ENCODE results near the gene PPARGC1A. TPM values are rescaled to one million over a fixed set of nuclear protein-coding genes. Genes with fewer than 3 reads are reported as not detected.

Gene PPARGC1A
- total RNA-seq, 1 donor from 2014 or later, result 5.5 TPM

DNA sequence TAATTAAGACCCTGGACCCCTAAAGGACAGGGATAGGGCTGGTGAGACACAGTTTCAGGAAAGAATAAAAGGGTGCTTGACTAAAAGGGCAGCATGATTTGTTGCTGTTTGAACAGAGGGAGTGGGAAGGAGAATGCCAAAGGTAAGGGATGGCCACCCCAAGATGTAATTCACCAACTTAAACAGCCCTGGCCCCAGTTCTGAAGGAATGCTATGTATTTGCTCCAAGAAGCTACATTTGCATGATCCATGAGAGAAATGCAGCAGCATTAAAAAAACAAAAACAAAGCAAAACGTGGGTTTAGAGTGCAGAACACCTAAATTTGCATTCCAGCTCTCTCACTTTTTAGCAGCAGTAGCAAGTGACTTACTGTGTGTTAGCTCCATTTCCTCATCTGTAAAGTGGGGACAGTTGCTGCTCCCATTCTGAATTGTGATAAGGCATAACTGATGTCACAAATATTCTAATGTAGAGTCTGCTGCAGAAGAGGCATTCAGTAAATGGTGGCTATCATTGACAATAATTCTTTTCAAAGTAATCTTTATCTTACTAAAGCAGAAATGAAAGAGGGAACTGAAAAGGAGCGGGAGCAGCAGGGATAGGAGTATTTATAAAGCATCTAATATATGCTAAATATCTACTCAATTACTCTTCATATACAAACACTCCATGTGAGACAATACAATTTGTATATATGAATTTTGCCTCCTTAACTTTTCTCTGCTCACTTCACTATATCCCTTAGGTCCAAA, 115.8 kb downstream of the PPARGC1A start:
- DNase-seq, result no peak

DNA sequence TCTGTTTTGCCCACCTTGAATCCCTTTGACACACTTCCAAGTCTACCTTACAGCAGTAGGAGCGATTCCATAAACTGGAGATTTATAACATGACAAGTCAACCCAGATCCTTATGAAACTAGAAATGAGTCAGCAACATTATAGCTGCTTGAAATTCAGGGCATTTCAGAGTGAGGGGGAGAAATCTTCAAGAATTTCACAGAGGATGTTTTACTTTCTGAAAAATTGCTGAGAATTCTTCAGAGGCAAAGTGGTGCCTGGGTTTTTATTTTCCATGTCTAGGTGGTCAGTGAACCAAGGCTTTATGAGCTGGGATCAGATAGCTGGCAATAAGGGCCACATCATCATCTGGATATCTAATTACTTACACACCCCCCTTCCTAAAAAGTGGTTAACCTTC, 119.8 kb downstream of the PPARGC1A start:
- no peak for DNase-seq

DNA sequence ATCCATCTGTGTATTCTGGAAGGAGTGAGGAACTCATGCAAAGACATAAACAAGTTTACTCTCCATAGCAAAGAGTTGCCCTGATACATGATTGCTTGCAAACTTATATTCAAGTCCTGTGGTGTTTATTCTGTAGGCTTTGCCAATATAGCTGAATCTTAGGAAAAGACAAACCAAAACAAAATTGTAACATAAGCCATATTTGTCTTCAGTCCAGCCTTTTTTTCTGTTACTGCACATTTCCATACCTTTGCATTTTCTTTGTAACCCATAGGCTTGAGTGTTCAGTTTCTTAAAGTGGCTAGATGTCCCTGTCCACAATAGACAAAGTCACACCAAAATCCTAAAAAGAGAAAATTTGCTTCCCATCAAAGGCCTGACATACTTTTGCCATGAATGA, 120.4 kb downstream of the PPARGC1A start:
- no peak for DNase-seq

DNA sequence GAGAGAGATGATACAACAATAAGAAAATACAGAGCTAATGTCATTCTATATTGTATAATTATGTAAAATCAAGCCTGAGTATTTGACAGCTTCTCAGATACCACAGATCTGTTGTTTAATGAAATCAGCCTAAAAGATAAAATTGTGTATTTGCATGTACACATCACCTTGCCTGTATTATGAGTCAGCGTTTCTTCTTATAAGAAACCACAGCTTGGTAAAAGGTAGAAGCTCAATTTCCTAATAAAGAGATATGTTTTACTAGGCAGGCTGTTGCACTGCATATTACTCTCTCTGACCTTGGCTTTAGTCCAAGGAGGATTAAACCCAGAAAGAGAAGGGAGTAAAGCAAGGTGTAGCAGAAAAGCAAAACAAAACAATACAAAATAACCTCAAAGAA, 121.3 kb downstream of the PPARGC1A start:
- DNase-seq, result no peak

DNA sequence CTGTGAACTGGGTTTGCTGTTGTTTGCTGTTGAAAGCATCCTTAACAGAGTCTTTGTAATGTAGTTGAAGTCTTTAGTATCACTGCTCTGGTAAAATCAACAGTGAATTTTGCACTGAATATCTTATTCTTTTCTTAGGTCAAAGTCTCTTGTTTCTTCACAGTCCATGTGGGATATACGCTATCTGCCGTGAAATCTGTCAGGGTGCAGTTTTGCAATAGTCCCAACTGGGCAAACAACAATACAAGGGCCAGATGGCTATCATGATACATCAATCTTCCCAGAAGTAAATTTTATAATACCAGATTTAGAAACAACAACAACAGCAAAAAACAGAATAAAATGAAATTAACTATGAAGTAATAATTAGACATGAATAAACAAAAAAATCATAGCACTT, 123.5 kb downstream of the PPARGC1A start:
- no peak for DNase-seq

DNA sequence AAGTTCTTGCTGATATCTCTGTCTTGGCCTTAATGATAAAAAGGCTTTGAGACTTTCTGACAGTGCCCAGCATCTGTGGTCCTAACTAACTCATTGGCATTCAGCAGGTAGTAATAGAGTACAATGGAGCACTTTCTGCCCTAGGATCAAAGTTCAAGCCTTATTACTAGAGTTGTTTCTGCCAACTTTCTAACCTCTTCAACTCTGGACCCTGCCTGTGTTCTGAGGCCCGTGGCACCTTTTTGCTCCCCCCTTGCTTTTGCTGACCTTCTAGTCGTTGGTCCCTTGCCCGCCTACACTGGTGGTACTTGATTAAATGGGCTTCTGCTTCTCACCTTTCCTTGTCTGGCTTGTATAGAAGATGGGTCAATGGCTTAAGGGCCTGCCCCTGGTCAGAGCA, 126.3 kb downstream of the PPARGC1A start:
- DNase-seq, result no peak

DNA sequence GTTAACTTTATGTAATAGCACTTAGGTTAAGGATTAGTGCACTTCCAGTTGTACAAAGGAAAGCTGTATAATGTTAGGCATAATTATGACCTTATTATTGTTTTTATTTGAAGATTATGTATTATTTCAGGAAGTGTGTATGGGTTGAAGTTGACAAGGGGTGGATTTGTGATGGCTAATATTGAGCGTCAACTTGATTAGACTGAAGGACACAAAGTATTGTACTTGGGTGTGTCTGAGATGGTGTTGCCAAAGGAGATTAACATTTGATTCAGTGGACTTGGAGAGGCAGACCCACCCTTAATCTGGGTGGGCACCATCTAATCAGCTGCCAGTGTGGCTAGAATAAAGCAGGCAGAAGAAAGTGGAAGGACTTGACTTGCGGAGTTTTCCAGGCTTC, 127.3 kb downstream of the PPARGC1A start:
- DNase-seq, result no peak

DNA sequence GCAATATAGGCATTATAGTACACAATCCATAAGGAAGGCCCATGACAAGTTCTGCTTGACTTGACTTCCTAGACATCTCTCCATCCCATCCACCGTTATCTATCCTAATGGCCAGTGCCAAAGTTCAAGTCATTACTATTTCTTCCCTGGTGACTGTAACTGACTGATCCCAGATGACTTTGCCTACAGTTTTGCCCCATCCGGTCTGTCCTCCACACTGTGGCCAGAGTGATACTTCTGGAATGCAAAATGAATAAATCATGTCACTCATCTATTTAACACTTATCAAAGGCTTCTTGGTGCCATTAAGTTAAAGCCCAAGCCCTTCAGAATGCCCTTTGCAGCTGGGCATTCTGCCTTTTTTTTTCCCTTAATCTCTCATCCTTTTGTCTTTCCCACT, 130.8 kb downstream of the PPARGC1A start:
- DNase-seq, result no peak

DNA sequence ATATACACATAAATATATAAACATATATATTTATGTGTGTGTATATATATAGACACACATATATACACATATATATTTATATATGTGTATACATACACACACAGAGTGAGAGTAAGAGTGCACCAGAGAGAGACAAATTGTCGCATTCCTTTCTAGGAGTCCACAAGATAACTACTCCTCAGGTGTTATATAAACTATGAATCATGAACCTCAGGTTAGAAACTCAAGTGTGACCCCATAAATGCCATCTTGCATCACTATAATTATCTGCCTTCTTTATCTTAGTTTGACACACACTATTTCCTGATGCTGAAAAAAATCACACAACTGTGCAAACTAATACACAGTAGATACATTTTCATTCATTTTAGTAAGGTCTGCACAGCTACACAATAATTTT, 135.2 kb downstream of the PPARGC1A start:
- no peak for DNase-seq

DNA sequence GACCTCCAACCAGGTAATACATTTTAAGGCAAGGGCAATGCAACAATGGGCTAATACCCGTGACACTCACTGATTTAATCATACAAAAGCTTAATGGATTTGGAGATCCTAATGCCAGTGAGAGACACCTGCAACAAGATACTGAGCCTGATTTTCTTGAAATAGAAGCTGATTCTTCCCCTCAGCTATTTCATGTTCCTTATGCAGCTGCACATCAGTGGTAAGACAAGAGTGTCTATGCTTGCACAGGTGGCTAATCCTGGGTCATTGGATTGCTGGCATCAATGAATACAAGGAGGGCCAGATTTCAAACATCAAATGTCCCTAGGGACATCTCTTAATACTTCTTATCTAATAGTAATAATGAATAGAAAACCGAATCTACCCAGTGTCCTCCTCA, 139.7 kb downstream of the PPARGC1A start:
- no peak for DNase-seq

DNA sequence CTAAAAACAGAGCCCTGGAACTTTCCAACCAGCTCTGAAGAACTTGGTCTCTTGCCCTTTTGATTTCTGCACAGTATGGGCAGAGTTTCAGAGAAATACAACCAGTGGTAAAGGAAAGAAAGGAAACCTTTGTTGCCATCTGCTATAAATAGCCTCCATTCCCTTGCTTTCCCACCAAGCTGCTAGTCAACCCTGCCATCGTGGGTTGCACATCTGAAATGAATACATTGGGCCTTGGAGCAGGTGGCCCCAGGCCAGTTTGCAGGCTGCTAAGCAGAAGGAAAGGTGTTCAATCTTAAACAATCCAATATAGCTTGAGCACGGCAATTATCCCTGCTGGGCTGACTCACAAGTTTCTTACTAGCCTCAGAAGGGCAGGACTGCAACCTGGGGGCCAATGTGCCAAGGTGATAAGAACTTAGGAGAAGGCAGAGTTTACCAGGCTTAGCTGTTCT, 142.5 kb downstream of the PPARGC1A start:
- no peak for DNase-seq

DNA sequence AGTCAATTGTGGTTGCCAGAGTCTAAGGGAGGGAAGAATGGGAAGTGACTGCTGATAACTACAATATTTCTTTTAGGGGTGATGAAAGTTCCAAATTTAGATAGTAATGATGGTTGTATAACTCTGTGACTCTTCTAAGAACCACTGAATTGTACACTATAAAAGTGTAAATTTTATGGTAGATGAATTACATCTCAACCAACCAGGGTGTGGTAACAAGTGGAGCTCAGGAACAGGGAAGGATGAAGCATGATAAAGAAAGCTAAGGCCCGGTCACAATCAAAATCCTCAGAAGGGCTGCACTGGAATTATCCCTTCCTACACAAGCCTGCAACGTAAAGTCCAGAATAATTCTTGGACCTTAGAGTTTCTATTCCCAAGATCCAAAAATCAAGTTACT, 143.2 kb downstream of the PPARGC1A start:
- DNase-seq, result no peak

DNA sequence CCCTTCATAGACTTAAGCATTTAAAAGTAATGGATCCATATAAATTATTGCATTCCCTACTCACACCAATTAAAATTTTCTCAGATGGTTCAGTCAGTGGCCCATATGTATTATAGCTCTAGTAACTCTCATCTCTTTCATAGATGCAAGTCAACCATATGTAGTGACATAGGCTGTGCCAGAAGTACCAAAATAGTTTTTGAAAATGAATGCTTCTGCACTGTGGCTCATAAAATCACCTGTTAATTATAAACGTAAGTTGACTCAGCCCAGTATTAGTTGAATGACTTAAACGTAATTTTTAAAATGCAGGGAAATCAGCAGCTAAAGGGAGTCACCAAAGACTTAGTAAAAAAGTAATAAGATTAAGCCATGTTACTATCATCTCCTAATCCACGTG, 143.8 kb downstream of the PPARGC1A start:
- DNase-seq, result no peak

DNA sequence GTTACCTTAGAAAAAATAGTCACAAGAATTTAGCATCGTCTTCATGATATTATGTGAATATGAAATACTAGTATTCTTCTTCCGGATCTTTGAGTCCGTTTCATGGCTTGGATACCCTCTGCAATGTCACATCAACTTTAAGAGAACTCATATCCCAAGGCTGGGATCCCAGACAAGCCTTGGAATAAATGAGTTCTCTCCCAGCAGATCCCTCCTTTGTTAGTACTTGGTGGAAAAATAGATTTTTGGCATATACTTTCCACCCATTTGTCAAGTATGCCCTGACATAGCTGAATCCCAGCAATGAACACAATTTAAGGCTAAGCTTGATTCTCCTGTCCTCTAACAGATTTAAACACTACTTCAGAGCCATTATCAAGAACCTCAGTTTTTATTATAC, 144.5 kb downstream of the PPARGC1A start:
- DNase-seq, result no peak

Data from occipital lobe (tissue), 2 donors.